GM12865 (cell line): Measurements from ENCODE around the gene CDK9.

Experiments
- DNase-seq: peaks from one replicate; pipeline ENCODE4 v3.0.0; 2010; ENCODE audit warnings: low read depth
- H3K4me3 ChIP-seq: 2 replicates; pipeline ENCODE4 v1.5.1; 2011; ENCODE audit warnings: mild to moderate bottlenecking, low read depth, low read length, control low read depth
- CTCF ChIP-seq: IDR thresholded peaks from 2 replicates; pipeline ENCODE4 v1.5.1; 2011; ENCODE audit warnings: low read length, control low read depth, low read depth, inconsistent platforms; ENCODE audit not compliant: insufficient read depth; ENCODE audit errors: missing control alignments

The CDK9 gene

GRCh38 chr9:127770583-127770904 lies 15.3 kb upstream of the CDK9 start:
- no peak for TF ChIP-seq CTCF
- DNase-seq: no peak
- H3K4me3 ChIP-seq: peak overlapping the region; percentile 66

GRCh38 chr9:127770905-127771569 lies 14.8 kb upstream of the CDK9 start:
- DNase-seq: peak; percentile 98
- peak overlapping the region; percentile 66 for H3K4me3 ChIP-seq
- no peak for TF ChIP-seq CTCF

GRCh38 chr9:127771570-127772189 lies 14.2 kb upstream of the CDK9 start:
- no peak for TF ChIP-seq CTCF
- no peak for DNase-seq
- peak overlapping the region; percentile 66; the same call in 1 of the 2 replicates for H3K4me3 ChIP-seq

GRCh38 chr9:127772603-127773002 lies 13.2 kb upstream of the CDK9 start:
- no peak for DNase-seq
- no peak overlapping the region for H3K4me3 ChIP-seq
- TF ChIP-seq CTCF: no peak

GRCh38 chr9:127773272-127773671 lies 12.6 kb upstream of the CDK9 start:
- no peak for TF ChIP-seq CTCF
- no peak for DNase-seq

GRCh38 chr9:127773981-127774380 lies 11.9 kb upstream of the CDK9 start:
- no peak for DNase-seq
- no peak for TF ChIP-seq CTCF
- no peak overlapping the region for H3K4me3 ChIP-seq

More at GRCh38 chr9:127773272-127773671, 12.6 kb upstream of the CDK9 start:
- H3K4me3 ChIP-seq: no peak overlapping the region

- peak overlapping the region; percentile 56 for H3K4me3 ChIP-seq
- TF ChIP-seq CTCF: no peak
- peak; percentile 93 for DNase-seq
Measured at GRCh38 chr9:127776195-127776923, 9.5 kb upstream of the CDK9 start.
